Mesodermal cell (in vitro differentiated cells): ENCODE data around the gene PDIA5.

Source experiments
- H3K27ac ChIP-seq: 2 replicates; pipeline ENCODE4 v1.7.0; 2013; ENCODE audit warnings: mild to moderate bottlenecking, low read depth, low read length, moderate library complexity; ENCODE audit not compliant: severe bottlenecking
- H3K36me3 ChIP-seq: 2 replicates; pipeline ENCODE4 v1.7.1; 2013; ENCODE audit warnings: mild to moderate bottlenecking, low read length, moderate library complexity; ENCODE audit not compliant: control insufficient read depth, insufficient read depth
- H3K4me1 ChIP-seq: one replicate; pipeline ENCODE4 v1.7.1; 2013; ENCODE audit warnings: mild to moderate bottlenecking, low read length; ENCODE audit not compliant: insufficient read depth, control insufficient read depth, poor library complexity, severe bottlenecking
- H3K4me3 ChIP-seq: 2 replicates; pipeline ENCODE4 v1.7.0; 2013; ENCODE audit warnings: low read length, control low read depth, mild to moderate bottlenecking; ENCODE audit not compliant: insufficient read depth, poor library complexity, severe bottlenecking; ENCODE audit errors: extremely low read depth
- H3K9me3 ChIP-seq: 2 replicates; pipeline ENCODE4 v1.7.1; 2013; ENCODE audit warnings: mild to moderate bottlenecking, low read length, moderate library complexity; ENCODE audit not compliant: control insufficient read depth
- WGBS, 2 experiments: methylation state at CpG; one replicate each; pipeline ENCODE4 v1.1.5; 2013; ENCODE audit warnings: missing lambda C conversion rate in 2 of 2; ENCODE audit not compliant: insufficient coverage in 2 of 2; 5-methylcytosine and 5-hydroxymethylcytosine counted together

PDIA5 gene

DNA sequence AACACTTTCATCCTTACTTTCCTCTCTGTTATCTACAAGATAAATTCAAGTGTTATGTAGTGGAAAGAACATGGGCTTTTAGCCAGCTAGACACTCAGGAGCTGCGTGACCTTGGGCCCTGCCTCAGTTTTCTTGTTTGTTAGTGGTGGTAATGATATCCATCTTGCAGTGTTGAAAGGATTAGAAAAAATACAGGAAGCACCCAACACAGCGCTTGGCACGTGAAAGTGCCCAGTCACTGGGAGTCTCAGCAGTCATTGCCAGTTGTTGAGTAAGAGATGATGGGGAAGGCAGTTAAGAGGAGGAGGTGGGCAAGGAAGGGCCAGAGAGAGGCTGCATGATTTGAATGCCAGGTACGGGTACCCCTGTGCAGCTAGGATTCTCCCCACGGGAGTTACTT is 5.3 kb downstream of the PDIA5 start:
- H3K4me1 ChIP-seq, result peaks cover 16% of the 10 kb centered on the region
- H3K9me3 ChIP-seq, result no peaks in the 10 kb centered on the region
- H3K36me3 ChIP-seq, result peaks cover 16% of the 10 kb centered on the region
- no peak overlapping the region for H3K4me3 ChIP-seq
- H3K27ac ChIP-seq, result no peak overlapping the region
- 97 to 100% methylated on average over 4 to 5 of the region's 5 CpGs for WGBS, 2 experiments

DNA sequence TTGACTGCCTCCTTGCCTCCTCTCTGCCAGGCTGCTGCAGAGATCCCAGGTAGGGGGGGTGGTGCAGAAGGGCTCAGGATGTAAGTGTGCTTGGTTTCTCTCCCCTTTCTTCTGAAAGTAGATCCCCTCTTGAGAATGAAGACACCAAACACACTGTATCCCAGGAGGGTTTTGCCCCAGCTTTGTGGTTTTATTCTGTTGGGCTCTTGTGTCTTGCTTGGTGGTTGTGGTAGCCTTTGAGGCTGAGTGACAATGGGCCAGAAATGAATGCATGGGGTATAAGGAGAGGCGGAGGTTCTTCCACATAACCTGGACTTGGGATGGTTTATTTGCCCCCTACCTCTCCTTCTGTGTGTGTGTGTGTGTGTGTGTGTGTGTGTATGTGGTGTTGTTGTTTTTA is 5.7 kb downstream of the PDIA5 start:
- no peaks in the 10 kb centered on the region for H3K9me3 ChIP-seq
- peaks cover 16% of the 10 kb centered on the region for H3K4me1 ChIP-seq
- WGBS, 2 experiments, result no CpG with 5 or more reads among the region's 1 CpG
- H3K36me3 ChIP-seq, result peaks cover 16% of the 10 kb centered on the region
- no peak overlapping the region for H3K4me3 ChIP-seq
- no peak overlapping the region for H3K27ac ChIP-seq

DNA sequence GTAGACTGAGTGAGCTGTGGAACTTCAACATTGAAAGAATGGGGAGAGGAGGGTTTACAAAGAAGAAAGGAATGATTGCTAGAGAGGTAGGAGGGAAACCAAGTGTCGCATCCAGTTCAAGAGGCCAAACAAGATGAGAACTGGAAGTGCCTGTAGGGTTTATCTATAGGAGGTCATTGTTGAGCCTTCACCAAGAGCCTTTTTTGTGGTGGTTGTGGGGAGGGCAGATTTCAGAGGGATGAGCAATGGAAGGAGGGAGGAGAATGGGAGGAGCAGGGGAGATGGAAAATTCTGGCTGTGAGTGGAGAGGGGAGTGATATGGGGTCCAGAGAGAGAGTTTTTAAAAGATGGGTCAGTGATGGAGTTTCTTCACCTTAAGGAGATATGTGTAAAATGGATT is 8.5 kb downstream of the PDIA5 start:
- peaks cover 12% of the 10 kb centered on the region for H3K36me3 ChIP-seq
- no peak overlapping the region for H3K4me3 ChIP-seq
- H3K9me3 ChIP-seq, result no peaks in the 10 kb centered on the region
- H3K4me1 ChIP-seq, result peaks cover 29% of the 10 kb centered on the region
- no peak overlapping the region for H3K27ac ChIP-seq
- 57 to 82% methylated on average over 1 of the region's 1 CpG for WGBS, 2 experiments

DNA sequence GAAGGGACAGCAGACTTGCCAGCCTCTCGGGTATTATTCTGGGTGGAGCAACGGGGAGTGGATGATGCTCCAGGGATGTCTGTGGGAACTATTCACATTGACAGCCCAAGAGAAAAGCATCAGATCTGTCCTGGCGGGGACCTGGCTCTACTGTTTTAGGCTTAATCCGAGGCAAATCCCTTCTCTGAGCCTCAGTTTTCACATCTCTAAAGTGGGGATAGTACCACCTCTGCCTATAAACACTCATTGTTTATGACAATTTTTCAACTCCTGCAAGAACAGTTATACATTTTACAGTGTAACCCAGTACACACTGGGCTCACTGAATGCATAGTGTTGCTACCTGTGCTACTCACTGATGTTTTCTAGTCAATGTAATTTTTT is 9.3 kb downstream of the PDIA5 start:
- Histone ChIP-seq H3K4me1 (peaks cover 33% of the 10 kb centered on the region), H3K4me3 (no peak overlapping the region), H3K27ac (no peak overlapping the region), H3K9me3 (no peaks in the 10 kb centered on the region), H3K36me3 (peaks cover 14% of the 10 kb centered on the region)
- 87 to 98% methylated on average over 4 of the region's 4 CpGs for WGBS, 2 experiments

DNA sequence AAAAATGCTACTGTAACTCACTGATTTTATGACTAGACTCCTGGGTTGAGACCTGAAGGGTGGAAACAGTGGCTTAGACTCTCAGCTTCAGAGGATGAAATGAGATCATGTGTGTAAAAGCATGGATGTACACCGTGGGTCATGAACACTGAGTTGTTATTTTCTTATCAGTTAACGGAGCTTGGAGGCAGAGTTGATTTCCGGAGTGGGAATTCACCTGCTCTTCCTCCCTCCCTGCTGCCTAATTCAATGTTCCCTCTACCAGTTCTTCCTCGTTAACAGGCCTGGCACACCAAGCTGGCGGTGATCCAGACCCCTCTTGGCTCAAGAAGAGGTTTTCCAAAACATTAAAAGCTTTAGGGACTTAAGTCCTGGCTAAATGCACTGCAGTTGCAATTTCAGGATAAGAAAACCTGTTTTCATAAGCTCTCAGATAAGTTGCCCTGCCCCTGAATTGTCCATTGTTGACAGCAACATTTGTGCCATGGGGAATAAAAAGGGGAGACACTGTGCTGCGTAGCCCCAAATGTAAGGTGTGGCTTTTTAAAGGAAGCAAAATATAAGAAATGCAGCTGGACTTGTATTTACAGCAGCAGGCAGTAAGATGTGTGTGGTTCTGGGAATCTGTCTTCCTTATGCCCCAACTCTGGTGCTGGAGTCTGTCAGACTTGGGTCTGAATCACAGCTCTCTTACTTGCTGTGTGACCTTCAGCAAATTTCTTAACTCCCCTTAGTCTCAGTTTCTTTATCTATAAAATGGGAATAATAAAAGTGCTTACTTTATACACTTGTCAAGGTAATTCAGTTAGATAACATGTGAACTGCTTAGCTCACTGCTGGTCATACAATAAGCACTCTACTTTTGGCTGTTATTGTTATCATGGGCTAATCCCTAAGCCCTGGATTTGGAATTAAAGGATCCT is 9.9 kb downstream of the PDIA5 start:
- Histone ChIP-seq H3K4me1 (peaks cover 36% of the 10 kb centered on the region), H3K27ac (no peak overlapping the region), H3K9me3 (no peaks in the 10 kb centered on the region), H3K36me3 (peaks cover 14% of the 10 kb centered on the region), H3K4me3 (no peak overlapping the region)
- WGBS, 2 experiments, result 86 to 97% methylated on average over 3 to 6 of the region's 6 CpGs

DNA sequence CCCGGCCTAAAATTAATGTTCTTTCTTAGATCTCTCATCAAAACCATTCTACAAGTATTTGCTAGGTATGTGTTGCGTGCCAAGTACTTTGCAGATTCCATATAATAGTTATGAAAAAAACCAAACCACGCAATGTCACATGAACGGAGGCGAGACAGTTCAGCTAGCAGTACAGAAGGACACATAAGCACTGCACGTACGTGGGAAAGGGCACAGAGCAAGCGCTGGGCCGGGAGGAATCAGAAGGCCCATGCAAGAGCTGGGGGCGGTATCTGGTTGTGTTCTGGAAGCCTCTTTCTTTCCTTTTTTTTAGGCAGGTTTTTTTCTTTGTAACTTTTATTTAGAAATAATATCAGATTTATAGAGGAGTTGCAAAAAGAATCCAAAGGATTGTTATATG is 11.3 kb downstream of the PDIA5 start:
- H3K4me3 ChIP-seq, result no peak overlapping the region
- 97 to 98% methylated on average over 5 to 6 of the region's 10 CpGs for WGBS, 2 experiments
- no peaks in the 10 kb centered on the region for H3K9me3 ChIP-seq
- H3K27ac ChIP-seq, result no peak overlapping the region
- H3K4me1 ChIP-seq, result peaks cover 49% of the 10 kb centered on the region
- peaks cover 14% of the 10 kb centered on the region for H3K36me3 ChIP-seq

DNA sequence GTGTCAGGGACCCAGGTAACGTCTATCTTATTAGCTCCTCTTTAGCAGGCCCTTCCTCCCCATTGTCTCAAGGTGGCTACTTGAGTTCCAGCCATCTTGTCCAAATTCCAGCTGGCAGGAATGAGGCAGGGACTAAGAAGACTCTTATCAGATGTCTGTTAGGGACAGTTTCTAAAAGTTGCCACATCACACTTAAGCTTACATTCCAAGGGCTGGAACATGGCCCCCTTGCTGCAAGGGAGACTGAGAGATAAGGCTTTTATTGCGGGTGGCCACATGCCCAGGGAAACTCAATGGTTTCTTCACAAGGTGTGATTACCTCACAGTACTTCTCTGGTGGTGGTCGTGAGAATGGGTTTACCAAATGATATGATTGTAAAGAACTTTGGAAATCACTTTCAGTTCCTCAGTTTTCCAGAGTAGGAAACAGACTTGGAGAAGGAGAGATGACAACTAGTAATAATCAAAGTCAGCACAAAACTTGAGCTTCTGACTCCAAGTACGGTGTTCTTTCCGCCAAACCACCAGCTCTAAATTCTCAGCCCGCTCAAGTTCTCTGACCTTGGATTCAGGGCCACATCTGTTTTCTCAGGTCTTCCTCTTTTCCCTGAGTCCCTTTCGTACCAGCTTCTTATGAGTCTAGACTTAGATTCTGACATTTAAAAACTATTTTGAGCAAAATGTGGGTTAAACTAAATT is 14.2 kb downstream of the PDIA5 start:
- Histone ChIP-seq H3K27ac (no peak overlapping the region), H3K4me1 (peaks cover 57% of the 10 kb centered on the region), H3K36me3 (peaks cover 13% of the 10 kb centered on the region), H3K9me3 (no peaks in the 10 kb centered on the region), H3K4me3 (no peak overlapping the region)
- 80 to 82% methylated on average over 5 to 6 of the region's 7 CpGs for WGBS, 2 experiments

DNA sequence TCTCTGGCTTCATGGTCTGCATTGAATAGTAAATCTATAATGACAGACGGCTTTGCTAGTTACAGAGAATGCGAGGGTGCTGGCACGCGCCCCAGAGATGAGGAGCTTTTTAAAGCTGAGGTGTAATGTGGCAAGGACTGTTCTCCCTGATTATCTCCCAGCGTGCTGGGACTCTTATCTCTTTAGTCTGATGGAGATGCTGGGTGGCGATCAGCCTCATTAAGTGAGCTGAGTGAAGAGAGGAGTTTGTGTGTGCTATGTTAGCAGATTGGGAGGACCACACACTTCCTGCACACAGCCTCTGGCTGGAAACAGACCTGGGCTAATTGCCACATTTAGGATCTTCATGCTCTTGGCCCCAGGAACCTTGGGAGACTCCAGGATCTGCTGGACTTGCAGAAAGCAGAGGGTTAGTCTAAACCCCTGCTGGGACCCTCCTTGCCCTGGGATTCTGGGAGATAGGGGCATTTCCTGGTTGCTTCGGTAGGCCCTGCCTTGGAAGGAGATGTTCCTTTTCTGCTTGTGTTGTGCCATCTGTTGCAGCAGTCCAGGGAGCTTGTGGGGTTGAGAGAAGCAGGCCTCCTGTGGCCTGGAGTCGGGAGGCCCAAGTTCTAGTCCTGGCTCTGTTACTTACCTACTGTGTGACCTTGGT is 15.0 kb downstream of the PDIA5 start:
- Histone ChIP-seq H3K27ac (no peak overlapping the region), H3K9me3 (no peaks in the 10 kb centered on the region), H3K36me3 (peaks cover 10% of the 10 kb centered on the region), H3K4me1 (peaks cover 57% of the 10 kb centered on the region), H3K4me3 (no peak overlapping the region)
- WGBS, 2 experiments, result 82 to 85% methylated on average over 6 of the region's 8 CpGs

DNA sequence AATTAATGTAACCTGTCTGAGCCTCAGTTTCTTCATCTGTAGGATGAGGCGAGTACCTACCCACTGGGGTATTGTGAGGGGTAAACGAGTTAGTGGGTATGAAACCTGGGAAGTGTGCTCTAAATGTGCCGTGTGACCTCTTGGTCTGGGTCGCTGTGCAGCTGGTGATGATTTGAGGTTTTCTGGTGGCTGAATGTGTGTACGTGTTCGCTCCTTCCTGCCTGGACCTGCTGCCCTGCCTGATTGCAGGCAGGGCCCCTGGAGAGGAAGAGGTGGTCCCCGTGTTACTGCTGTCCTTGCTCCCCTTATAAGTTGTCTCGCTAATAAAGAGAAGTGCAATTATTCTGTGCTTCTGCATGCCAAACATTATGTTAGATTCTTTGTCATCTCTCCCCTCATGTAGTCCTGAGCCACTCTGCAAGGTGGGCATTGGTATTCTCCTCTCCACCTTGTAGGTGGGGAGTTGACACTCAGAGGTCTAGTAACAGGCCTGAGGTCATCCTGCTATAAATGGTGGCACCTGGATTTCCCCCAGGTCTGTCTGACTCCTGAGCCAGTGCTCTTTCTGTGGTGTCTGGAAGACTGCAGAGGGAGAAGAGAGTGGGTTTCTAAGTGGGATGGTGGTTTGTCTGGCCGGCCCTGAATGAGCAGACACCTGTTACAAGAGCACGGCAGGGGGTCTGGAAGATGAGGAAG is 15.7 kb downstream of the PDIA5 start:
- no peaks in the 10 kb centered on the region for H3K9me3 ChIP-seq
- H3K4me3 ChIP-seq, result no peak overlapping the region
- 89 to 93% methylated on average over 7 of the region's 10 CpGs for WGBS, 2 experiments
- no peak overlapping the region for H3K27ac ChIP-seq
- H3K4me1 ChIP-seq, result peaks cover 57% of the 10 kb centered on the region
- H3K36me3 ChIP-seq, result peaks cover 10% of the 10 kb centered on the region

DNA sequence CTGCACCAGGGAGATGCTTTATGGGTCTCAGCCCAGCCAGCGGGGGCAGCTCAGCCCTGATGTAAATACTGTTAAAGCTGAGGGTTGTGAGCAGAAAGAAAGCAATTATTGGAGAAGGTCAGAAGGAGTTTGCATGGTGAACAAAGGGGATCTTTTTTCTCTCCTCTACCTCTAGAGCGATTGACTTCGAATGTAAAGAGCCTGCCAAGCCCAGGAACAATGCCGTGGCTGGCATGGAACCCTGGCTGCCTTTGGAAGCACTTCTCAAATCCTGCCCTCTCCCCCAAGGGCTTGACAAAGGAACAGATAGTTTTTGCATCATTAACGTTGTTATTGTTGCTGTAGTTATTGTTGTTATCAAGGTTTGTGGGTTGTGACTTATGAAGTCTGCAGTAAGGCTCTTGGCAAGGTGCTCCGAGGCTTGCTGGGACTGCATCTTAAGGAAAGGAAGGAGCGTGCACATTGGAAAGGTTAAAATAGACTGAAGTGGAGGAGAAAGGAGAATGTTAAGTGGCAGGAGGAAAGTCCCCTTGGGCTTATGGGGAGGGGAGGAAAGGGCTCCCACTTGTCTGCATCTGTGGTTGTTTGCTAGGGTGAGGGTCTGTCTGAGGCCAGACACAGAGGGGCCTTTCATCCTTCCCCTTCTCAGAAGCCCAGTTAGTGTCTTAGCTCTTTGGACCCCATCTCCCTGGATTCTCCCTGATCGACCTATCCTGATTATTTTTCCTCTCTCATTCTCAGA is 16.7 kb downstream of the PDIA5 start:
- 80 to 83% methylated on average over 6 of the region's 8 CpGs for WGBS, 2 experiments
- Histone ChIP-seq H3K4me1 (peaks cover 57% of the 10 kb centered on the region), H3K27ac (no peak overlapping the region), H3K4me3 (no peak overlapping the region), H3K9me3 (no peaks in the 10 kb centered on the region), H3K36me3 (peaks cover 10% of the 10 kb centered on the region)
